Ishikawa (cell line): Measurements from ENCODE around the gene KCNJ6.
A peak's percentile ranks its signal among the peaks of the same experiment; 100 is the strongest.

Source experiments
- CEBPB ChIP-seq: IDR thresholded peaks from 2 replicates; pipeline ENCODE4 v1.6.1; 2012
- CREB1 ChIP-seq: IDR thresholded peaks from 2 replicates; pipeline ENCODE4 v1.6.1; 2012; ENCODE audit warnings: low read depth
- EGR1 ChIP-seq: IDR thresholded peaks from 2 replicates; pipeline ENCODE4 v1.6.1; 2012
- EP300 ChIP-seq: IDR thresholded peaks from 2 replicates; pipeline ENCODE4 v1.6.1; 2012; ENCODE audit warnings: borderline replicate concordance
- FOXM1 ChIP-seq: IDR thresholded peaks from 2 replicates; pipeline ENCODE4 v1.6.1; 2012; ENCODE audit warnings: low read depth, borderline replicate concordance
- NFIC ChIP-seq: IDR thresholded peaks from 2 replicates; pipeline ENCODE4 v1.6.1; 2012
- RAD21 ChIP-seq: IDR thresholded peaks from 2 replicates; pipeline ENCODE4 v1.6.1; 2012; ENCODE audit warnings: low read depth
- TAF1 ChIP-seq: IDR thresholded peaks from 2 replicates; pipeline ENCODE4 v1.6.1; 2012; ENCODE audit warnings: low read depth, mild to moderate bottlenecking
- TCF12 ChIP-seq: IDR thresholded peaks from 2 replicates; pipeline ENCODE4 v1.6.1; 2012; ENCODE audit warnings: low read depth
- TEAD4 ChIP-seq: IDR thresholded peaks from 2 replicates; pipeline ENCODE4 v1.6.1; 2012
- YY1 ChIP-seq: IDR thresholded peaks from 2 replicates; pipeline ENCODE4 v1.6.1; 2012; ENCODE audit warnings: low read depth
- ZBTB7A ChIP-seq: IDR thresholded peaks from 2 replicates; pipeline ENCODE4 v1.6.1; 2012; ENCODE audit warnings: low read depth
- TF ChIP-seq, protein P1 (sequence below): IDR thresholded peaks from 2 replicates; pipeline ENCODE4 v1.6.1; 2012
- TF ChIP-seq, protein P2 (sequence below): IDR thresholded peaks from 2 replicates; pipeline ENCODE4 v1.6.1; 2012; ENCODE audit warnings: low read depth, mild to moderate bottlenecking
- TF ChIP-seq, protein P3 (sequence below): IDR thresholded peaks from 2 replicates; pipeline ENCODE4 v1.6.1; 2012

The KCNJ6 gene

DNA sequence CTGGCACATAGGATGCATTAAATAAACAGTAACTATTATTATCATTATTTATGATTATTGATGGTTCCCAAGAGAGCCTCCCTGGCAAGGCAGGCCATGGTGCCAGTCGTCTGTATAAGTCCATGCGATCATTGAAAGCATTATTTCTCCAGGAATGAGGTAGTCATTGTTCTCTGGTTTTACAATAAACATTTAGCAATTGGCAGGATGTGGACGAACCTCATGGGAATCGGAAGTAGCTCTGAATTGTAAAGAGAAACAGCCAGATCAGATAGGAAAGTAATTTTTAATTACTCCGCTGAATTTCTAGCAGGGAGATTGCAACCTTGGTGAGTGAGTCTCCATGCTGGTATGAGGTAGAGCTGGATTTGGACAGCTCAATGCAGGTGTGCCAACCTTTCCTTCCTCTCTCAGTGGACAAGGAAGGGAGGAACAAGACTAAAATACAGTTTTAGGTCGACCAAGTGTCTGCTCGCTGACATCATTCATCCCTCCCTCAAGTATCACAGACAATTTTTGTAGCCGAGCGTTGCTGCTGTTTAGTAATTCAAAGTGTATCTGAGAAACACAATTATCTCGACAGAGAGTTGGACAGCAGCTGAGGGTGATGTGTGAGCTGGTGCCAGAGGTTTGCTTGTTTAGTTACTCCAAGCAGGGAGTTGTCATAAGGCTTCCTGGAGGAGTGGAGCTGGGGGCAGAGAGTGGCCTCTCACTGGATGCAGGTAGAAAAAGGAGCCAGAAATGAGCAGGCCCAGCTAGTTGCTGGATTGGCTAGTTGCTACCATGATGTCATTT lies 250.8 kb downstream of the KCNJ6 start:
- TF ChIP-seq FOXM1: no peak
- no peak for TF ChIP-seq TCF12
- no peak for TF ChIP-seq EGR1

DNA sequence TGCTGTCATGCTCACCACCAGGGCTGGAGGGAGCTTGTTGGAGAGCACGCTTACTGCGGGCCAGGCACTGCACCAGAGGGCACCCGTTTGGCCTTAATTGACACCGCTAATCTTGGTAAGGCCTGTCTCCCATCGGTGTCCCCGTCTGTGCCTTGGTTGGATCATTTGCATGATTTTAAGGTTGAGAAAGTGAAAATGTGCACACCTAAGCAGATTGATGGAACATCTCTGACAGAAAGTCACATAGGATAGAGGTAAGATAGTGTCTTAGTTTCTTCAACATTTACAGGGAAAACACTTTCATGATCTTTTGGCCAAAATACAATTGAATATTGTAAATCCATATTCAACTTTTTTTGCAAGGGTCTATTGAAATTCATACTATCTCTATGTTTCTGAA lies 255.5 kb downstream of the KCNJ6 start:
- TF ChIP-seq EP300 (no peak), ZBTB7A (no peak), CREB1 (no peak), CEBPB (no peak), FOXM1 (no peak), EGR1 (no peak), NFIC (no peak)
- TF ChIP-seq, protein P1, sequence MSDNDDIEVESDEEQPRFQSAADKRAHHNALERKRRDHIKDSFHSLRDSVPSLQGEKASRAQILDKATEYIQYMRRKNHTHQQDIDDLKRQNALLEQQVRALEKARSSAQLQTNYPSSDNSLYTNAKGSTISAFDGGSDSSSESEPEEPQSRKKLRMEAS: no peak
- TF ChIP-seq, protein P2, sequence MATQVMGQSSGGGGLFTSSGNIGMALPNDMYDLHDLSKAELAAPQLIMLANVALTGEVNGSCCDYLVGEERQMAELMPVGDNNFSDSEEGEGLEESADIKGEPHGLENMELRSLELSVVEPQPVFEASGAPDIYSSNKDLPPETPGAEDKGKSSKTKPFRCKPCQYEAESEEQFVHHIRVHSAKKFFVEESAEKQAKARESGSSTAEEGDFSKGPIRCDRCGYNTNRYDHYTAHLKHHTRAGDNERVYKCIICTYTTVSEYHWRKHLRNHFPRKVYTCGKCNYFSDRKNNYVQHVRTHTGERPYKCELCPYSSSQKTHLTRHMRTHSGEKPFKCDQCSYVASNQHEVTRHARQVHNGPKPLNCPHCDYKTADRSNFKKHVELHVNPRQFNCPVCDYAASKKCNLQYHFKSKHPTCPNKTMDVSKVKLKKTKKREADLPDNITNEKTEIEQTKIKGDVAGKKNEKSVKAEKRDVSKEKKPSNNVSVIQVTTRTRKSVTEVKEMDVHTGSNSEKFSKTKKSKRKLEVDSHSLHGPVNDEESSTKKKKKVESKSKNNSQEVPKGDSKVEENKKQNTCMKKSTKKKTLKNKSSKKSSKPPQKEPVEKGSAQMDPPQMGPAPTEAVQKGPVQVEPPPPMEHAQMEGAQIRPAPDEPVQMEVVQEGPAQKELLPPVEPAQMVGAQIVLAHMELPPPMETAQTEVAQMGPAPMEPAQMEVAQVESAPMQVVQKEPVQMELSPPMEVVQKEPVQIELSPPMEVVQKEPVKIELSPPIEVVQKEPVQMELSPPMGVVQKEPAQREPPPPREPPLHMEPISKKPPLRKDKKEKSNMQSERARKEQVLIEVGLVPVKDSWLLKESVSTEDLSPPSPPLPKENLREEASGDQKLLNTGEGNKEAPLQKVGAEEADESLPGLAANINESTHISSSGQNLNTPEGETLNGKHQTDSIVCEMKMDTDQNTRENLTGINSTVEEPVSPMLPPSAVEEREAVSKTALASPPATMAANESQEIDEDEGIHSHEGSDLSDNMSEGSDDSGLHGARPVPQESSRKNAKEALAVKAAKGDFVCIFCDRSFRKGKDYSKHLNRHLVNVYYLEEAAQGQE: no peak

DNA sequence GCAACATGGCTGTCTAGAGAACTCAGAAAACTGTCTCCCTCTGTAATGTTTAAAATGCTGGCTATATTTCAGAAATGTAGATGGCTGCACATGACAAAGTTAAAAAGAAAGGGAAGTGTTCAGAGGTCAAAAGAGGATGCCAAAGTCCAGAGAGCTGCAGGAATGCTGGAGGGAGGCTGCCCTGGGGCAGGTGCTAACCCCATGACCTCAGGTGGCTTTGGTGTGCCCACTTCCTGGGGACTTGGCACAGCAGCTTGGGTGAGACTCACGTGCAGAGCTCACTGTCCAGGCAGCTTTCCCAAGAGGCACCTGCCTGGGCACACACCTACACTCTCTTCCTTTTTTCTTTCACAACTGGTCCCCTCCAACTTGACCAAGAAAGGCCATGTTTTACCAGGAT lies 256.4 kb downstream of the KCNJ6 start:
- TF ChIP-seq ZBTB7A: no peak
- TF ChIP-seq RAD21: no peak
- no peak for TF ChIP-seq YY1
- TF ChIP-seq FOXM1: no peak
- no peak for TF ChIP-seq NFIC
- no peak for TF ChIP-seq EGR1
- TF ChIP-seq, protein P2: no peak
- TF ChIP-seq, protein P3, sequence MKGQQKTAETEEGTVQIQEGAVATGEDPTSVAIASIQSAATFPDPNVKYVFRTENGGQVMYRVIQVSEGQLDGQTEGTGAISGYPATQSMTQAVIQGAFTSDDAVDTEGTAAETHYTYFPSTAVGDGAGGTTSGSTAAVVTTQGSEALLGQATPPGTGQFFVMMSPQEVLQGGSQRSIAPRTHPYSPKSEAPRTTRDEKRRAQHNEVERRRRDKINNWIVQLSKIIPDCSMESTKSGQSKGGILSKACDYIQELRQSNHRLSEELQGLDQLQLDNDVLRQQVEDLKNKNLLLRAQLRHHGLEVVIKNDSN: no peak
- TF ChIP-seq, protein P1: no peak
- no peak for TF ChIP-seq EP300
- no peak for TF ChIP-seq TEAD4

DNA sequence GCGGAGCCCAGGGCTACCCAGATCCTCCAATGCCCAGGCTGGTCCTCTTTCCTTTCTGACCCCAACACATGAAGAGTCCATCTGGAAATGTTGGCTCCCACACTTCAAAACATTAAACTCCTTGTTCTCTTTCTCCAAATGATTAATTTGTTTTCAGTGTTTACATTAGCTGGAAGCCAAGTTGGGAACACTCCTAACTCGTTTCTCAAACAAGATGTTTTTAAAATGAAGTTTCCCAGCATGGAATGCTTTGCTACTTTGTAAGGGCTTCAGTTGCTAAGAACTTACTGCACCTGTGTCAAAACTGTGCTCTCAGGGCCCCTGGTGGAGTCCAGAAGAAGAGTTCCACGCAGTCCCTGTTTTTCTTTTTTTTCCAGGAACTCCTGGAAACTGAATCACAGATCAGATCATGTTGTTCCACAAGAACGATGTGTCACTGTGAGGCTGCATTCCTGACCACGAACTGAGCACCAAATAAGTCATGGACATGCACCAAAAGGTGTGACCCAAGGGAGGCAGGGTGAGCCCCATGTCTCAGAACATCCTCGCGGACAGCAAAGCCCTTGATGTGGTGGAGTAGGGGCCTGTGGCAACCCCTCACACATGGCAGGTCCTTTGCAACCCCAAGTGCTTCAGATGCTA lies 257.3 kb downstream of the KCNJ6 start:
- TF ChIP-seq EGR1: no peak
- TF ChIP-seq RAD21: 0 out of 2 replicates have a peak, but pooled peaks have one; percentile 12
- TF ChIP-seq ZBTB7A: no peak
- TF ChIP-seq TCF12: no peak

DNA sequence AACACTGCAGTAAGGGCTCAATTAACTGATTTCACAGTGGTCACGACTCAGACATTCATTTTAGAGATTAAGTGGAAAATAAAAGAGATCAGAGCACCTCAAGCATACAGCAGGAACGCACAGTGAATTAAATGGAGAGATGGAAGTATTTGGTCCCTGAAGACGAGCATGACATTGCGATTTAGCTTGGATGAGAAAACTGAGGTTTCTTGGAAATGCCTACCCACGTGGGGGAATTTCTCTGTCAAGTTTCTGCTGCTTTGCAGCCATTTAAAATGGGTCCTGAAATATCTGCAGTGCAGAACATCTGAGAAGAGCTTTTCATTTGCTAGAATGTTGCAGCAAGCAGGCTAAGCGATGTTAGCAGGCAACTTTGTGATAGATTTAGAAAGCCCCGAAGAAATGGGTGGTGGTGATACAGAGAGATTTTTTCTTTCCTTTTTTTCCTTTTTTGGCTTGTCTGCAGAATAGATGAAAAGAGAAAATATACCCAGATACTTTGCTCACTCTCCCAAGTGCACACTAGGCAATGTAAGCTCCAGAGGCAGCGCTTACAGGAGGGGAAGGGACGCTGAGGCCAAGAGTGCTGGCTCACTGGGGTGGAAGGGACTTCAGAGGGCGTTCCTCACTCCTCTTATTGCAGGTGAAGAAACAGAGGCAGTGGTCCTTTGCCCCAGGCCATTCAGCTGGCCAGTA lies 258.0 kb downstream of the KCNJ6 start:
- TF ChIP-seq NFIC (no peak), YY1 (no peak), TEAD4 (no peak), CREB1 (no peak), FOXM1 (no peak), EP300 (no peak), EGR1 (no peak), TAF1 (no peak), CEBPB (no peak), RAD21 (no peak), TCF12 (no peak), ZBTB7A (no peak)
- TF ChIP-seq, protein P2: no peak
- TF ChIP-seq, protein P3: no peak
- TF ChIP-seq, protein P1: no peak
